B cell (primary cell): ENCODE measurements around the gene SEMA4G.
"Not testable (repeated sequence)": the region's sequence is repeated elsewhere in the genome, so short reads cannot be mapped to it uniquely, and the experiment has no call there.

Experiments
- EZH2 ChIP-seq: IDR thresholded peaks from 2 replicates; pipeline ENCODE4 v1.6.1; 2012; ENCODE audit warnings: borderline replicate concordance, low read depth, mild to moderate bottlenecking, moderate library complexity, low read length; ENCODE audit not compliant: insufficient read depth, poor library complexity, severe bottlenecking
- TF ChIP-seq, protein P1 (sequence below): fragments of 200-600 bp; IDR thresholded peaks from one replicate; pipeline ENCODE4 v1.8.0; 2022; ENCODE audit warnings: antibody characterized with exemption, mild to moderate bottlenecking

DNA sequence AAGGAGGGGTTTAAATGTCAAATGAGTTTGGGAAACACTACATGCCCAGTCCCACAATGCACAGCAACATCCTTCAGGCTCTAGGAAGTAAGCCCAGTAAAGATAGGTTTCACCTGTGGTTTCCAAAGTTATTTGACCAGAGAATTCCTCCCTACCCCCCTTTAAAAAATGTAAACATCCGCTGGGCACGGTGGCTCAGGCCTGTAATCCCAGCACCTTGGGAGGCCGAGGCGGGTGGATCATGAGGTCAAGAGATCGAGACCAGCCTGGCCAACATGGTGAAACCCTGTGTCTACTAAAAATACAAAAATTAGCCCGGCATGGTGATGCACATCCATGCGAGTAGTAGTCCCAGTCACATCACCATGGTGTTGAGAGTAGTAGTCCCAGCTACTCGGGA, 6.1 kb downstream of the SEMA4G start:
- TF ChIP-seq, protein P1, sequence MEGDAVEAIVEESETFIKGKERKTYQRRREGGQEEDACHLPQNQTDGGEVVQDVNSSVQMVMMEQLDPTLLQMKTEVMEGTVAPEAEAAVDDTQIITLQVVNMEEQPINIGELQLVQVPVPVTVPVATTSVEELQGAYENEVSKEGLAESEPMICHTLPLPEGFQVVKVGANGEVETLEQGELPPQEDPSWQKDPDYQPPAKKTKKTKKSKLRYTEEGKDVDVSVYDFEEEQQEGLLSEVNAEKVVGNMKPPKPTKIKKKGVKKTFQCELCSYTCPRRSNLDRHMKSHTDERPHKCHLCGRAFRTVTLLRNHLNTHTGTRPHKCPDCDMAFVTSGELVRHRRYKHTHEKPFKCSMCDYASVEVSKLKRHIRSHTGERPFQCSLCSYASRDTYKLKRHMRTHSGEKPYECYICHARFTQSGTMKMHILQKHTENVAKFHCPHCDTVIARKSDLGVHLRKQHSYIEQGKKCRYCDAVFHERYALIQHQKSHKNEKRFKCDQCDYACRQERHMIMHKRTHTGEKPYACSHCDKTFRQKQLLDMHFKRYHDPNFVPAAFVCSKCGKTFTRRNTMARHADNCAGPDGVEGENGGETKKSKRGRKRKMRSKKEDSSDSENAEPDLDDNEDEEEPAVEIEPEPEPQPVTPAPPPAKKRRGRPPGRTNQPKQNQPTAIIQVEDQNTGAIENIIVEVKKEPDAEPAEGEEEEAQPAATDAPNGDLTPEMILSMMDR, result not testable (repeated sequence)
- not testable (repeated sequence) for TF ChIP-seq EZH2
